NCI-H1105 treated with DMSO at 0.1 percent for 48 hours (cell line): ENCODE data around the gene GLT6D1.
"Not testable (repeated sequence)": the region's sequence is repeated elsewhere in the genome, so short reads cannot be mapped to it uniquely, and the experiment has no call there.

Experiments used
- DNase-seq: peaks from one replicate; lab custom pipeline; 2025; lab: John Stamatoyannopoulos, UW

The GLT6D1 gene, protein sequence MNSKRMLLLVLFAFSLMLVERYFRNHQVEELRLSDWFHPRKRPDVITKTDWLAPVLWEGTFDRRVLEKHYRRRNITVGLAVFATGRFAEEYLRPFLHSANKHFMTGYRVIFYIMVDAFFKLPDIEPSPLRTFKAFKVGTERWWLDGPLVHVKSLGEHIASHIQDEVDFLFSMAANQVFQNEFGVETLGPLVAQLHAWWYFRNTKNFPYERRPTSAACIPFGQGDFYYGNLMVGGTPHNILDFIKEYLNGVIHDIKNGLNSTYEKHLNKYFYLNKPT

DNA sequence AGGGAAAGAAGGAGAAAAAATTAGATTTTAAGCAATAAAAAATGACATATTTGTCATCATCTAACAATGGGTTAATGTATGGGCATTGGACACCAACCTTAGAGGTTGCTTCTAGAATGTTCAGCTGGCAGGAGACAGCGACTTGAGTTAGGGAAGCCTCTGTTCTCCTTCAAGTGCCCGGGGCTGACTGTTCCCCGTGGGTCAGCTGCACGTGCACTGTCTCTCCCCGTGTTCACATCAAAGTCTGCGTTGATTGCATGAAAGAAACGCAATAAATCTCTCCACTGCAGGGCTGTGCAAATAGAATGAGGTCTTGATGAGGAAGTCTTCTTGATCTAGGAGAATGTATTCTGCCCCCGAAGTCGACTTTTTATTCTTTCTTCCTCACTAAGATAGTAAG is at the start of gene GLT6D1:
TSS of gene GLT6D1 (minus strand) at position 345 of the 400 bp plus-strand sequence. CDS start 353 bp downstream, outside the sequence.
- DNase-seq, result no peak

DNA sequence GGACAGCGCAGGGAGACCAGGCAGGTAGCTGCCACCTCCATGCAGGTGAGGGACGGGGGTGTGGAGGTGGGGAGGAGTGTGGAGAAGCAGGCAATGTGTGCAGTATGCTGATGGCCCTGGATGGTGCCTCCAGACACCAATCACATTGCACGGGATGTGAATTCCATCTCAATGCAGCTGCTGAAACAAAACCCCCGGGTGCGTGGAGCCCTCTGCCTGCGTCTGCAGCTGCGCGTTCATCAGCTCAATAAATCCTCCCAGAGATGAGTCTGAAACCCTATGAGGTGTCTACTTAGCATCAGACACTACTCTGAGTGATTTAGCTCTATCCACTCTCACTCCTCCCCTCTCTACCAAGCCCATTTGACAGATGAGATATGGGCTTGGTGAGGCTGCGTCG is 49.7 kb upstream of the GLT6D1 start:
- DNase-seq, result no peak

DNA sequence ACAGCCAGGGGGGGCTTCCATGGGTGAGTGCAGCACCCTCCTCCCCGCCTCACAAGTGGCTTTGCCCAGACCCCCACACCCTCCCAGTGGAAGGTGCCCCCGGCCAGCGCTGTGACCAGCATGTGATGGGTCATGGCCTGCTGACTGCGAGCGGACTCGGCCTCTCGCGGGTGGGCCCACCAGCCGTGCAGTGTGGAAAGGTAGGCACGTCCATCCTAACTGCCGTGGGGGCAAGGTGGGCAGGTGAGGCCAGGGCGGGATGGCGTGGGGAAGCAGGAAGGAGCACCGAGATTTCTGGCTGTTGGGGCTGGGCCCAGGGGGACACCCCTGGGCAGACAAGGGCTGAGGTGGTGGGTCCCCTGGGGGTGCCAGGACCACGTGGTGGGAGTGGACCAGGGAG is 47.9 kb upstream of the GLT6D1 start:
- no peak for DNase-seq

DNA sequence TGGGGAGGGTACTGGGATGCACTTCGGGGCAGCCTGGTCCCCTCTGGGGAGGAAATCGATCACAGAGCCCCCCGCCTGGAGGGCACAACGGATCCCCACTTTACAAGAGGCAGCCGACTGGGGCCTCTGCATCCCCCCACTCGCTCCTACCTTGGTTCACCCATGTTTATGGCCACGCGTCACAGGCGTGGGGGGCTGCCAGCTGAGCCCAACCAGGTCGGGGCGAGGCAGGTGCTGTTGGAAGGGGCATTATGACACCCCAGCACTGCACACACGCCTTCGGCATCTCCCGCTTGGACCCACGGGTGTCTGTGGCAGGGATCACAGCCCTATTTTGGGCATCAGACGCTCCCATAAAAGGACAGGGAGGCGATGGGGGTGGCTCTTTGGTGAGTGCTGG is 45.4 kb upstream of the GLT6D1 start:
- no peak for DNase-seq

DNA sequence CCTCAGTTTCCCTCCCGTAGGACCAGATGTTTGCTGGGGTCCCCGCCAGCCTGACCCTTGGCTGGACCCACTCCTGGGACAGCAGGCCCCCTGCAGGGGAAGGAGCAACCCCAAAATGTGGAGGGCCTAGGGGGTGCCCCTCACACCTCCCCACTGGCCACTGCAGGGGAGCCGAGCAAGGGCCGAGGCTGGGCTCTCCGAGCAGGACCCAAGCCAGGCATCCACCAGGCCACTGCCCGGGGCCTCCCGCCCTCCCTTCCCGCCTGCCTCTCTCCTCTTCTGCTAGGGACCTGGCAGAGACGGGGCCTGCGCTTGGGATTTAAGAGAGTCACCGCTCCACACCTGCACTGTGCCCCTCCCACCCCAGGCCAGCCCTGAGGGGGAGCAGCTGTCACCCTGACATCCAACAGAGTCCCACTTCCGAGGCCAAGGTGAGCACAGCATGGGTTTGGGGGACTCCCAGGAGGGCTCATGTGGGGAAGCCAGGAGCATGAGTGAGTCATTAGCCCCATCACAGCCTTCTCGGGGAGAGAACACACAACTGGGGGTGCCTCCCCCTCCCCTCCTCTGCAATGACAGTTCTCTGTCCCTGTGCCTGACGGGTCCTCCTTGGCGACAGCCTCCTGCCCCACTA is 44.2 kb upstream of the GLT6D1 start:
- no peak for DNase-seq

DNA sequence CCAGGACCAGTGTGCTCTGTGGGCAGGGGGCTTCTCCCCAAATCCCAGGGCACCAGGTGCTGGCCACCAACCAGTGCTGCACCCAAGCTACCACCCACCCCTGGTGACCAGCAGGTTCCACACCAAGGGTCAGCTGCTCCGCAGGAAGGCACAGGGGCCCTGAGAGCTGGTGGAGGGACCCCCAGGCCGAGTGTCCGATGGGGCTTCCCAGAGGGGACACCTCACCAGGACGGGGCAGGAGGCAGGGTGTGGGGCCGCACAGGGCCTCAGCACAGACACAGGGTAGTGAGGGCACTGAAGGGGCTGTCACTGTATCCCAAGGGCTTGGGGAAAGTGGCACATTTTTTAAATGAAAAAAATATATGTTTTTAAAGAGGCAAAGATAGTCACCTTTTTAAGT is 41.8 kb upstream of the GLT6D1 start:
- no peak for DNase-seq

DNA sequence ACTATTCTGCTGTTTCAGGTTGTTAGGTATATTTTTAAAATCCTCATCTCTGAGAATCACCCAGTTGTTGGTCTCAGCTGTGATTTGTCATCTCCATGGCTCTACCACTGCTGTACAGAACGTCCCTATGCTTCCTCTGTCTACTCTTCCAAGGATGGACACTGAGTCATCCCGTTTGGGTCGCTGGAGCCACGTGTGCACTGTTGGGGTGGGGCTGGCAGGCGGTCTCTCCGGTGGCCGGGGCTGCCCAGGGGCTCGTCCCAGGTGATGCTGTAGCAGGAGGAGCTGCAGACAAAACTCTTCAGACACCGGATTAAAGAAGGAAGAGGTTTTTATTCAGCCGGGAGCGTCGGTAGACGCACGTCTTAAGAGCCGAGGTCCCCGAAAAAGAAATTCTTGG is 40.7 kb upstream of the GLT6D1 start:
- DNase-seq, result no peak

DNA sequence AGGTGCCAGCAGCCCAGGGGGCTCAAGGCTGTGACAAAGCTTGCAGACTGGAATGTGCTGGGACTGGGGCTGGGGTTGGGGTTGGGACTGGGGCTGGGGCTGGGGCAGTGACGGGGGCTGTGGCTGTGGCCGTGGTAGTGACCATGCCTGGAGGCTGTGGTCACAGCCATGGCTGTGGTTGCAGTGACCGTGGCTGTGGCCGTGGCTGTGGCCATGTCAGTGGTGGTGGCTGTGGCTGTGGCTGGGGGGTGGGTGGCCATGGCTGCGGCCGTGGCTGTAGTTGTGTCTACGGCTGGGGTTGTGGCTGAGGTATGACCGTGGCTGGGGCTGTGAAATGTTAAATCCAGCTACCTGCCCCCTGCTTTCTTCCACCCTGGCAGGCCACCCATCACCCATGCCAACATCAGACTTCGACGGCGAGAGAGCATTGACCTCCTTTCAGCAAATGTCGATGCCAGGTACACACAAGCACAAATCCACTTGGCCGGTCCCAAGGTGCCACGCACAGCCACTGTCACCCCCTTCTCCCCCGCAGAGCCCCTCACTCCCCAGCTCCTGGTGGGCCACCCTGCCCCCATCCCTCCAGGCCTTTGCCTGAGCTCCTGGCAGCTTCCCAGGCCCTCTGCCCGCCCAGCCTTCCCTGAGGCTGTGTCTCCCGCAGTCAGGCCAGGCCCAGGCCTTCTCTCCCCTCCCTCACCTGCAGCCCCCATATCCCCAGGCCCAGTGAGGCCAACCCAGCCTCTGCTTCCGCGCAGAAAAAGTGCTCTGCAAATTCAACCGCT is 39.1 kb upstream of the GLT6D1 start:
- DNase-seq, result no peak

DNA sequence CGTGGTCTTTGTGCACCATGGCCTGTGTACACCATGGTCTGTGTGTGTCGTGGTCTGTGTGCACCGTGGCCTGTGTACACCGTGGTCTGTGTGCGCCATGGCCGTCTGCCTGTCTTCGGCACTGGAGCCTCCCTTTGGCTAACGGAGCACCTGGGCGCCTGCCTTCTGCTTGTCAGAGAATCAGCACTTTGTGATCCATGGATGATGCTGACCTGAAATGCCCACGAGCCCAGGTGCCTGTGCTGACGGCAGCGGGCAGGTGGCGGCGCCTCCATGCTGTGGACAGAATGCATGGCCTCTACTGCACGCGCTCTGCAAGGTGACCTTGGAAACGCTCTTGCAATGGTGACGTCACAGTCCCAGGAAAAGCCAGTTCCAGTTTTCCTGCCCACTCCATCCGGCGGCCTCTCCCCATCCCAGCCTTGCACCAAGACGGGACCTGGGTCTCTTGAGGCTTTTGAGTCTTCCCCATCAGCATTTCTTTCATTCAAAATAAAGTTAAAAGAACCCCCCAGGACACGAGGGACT is 38.4 kb upstream of the GLT6D1 start:
- no peak for DNase-seq

DNA sequence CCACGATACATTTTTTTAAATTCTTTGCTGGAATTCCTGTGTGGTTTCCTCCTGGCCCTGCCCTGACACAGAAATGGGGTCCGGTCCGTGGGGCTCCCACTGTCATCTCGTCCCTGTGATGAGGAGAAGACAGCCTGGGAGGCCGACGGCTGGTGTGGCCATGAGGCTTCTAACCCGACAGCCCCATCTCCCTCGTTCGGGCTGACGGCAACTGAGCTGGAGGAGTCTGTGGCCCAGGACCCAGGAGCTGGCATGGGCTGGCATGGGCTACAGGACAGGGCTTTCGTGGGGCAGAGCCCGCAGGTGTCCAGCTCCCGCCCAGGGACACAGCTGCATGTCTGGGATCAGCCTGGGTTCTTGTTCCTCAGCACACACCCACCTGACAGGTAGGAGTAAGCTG is 37.6 kb upstream of the GLT6D1 start:
- DNase-seq, result no peak

DNA sequence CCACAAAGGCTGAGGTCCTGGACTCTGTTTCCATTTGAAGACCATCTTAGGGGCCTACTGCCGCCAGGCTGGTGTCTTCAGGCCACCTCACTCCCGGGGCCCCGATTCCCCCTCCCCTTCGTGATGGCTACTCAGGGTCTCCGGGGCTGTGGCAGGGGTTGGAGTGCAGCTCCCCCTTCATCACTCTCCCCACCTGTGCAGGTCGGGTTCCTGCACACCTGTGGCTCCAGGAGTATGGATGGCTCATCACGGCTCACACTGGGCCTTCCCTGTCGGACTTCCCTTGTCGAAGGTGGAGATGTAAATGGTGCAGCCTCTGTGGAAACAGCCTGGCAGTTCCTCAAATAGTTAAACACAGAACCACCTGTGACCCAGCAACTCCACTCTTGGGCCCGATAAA is 35.6 kb upstream of the GLT6D1 start:
- DNase-seq, result no peak

DNA sequence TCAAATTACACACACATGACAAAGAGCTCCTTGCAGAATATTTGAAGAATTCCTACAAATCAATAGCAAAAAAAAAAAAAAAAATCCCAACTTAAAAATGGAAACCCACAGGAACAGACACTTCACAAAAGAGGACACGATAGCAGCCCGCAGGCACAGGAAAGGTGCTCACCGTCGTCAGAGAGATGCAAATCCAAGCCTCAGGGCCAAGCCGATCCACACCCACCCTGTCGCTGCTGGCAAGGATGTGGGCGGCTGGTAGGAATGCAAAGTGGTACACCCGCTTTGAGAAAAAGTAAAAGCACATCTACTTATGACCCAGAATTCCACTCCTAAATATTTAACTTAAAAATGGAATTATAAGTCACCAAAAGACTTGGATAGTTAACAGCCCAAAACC is 34.6 kb upstream of the GLT6D1 start:
- no peak for DNase-seq

DNA sequence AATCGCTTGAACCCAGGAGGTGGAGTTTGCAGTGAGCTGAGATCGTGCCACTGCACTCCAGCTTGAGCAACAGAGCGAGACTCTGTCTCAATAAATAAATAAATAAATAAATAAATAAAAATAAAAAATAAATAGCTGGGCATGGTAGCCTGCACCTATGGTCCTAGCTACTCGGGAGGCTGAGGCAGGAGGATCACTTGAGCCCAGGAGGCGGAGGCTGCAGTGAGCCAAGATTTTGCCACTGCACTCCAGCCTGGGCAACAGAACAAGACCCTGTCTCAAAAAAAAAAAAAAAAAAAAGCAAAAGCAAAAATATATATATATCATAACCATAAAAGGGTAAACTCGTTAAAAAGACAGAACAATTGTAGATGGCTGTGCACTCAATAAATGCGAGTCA is 33.4 kb upstream of the GLT6D1 start:
- not testable (repeated sequence) for DNase-seq

DNA sequence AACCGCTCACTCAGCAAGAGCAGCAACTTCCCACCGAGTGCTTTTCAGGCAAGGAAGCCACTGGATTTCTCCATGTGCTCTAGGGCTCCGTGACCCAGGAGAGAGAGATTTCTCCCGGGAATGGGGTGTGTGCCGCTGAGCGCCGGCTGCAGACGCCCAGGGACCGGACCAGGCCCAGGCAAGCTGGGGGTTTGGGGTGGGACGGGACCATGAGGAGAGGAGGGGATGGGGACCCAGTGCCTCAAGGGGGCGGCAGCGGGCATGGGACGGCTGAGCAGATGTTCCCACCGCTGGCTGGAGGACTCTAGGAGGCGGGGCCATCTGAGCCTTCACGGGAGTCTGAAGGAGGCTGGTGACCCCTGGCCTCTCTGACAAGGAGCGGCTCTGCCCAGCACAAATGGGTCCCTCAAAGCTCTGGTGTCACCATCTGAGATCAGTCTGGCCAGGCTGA is 32.3 kb upstream of the GLT6D1 start:
- no peak for DNase-seq

DNA sequence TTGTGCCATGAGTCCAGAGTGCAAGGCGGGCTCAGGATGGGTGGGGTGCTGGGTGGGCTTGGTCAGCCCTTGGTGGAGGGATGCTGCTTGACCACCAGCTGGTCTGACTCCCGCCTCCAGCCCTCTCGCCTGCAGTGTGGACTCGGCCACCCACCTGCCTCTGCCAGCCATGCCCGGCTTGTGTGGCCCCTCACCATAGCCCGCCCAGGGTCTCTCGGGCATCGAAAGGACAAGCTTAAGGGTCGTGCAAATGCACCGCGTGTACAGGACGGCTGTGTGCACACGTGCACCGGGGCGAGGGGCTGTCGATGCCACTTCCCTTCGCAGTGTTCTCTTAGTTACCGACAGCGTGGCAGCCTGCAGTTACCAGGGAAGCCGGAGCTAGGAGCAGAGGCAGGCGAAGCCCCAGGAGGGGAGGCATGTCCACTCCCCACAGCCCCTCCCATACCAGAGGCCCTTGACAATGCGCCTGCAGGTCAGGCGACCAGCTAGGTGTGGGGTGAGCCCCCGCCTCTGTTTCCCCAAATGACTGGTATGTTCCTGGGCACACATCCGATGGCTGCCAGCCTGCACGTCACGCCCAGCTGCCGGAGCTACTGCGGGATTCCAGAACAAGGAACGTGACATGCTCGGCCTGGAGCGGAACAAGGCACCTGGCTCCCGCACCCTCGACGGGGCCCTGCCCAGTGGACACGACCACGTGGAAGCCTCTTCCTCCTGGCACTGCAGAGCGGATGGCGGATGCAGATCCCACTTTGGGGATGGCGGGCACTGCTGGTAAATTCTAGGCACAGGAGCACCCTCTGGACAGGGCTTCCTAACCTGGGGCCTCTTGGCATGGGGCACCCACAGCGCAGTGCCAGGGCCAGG is 31.6 kb upstream of the GLT6D1 start:
- DNase-seq, result no peak

DNA sequence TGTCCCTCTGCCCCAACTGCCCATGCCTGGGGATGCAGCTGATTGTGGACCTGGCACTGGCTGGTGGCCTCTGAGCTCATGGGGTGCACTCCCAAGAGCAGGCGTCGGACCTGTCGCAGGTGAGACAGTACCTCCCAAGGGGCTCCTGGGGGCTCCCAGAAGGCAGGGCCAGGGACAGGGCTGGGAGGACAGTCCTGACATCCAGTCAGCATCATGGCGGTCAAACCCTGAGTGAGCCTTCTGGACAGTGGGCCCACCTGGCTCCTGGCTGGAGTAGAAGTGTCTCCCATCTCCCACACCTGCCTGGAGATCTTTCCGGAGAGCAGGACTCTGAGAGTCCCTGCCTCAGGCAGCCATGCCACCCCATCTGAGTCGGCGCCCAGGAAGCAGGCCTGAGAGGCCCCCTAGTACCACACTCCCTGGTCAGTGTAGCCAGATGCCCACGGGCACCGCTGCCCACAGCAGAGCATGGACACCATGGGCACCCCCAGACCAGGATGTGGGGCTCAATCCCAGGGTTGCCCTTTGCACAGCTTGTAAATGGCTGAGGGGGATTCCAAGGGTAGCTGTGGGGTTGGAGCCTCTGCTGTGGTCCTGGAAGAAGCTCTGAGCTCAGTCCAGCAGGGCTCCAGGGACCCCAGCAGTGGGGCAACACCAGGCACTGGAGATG is 30.4 kb upstream of the GLT6D1 start:
- no peak for DNase-seq

DNA sequence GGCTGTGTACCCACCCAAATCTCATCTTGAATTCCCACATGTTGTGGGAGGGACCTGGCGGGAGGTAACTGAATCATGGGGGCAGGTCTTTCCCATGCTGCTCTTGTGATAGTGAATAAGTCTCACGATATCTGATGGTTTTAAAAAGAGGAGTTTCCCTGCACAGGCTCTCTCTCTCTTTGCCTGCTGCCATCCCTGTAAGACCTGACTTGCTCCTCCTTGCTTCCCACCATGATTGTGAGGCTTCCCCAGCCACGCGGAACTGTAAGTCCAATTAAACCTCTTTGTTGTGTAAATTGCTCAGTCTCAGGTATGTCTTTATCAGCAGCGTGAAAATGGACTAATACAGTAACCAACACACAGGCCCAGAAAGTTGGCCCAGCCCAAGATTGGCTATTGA is 29.7 kb upstream of the GLT6D1 start:
- not testable (repeated sequence) for DNase-seq

DNA sequence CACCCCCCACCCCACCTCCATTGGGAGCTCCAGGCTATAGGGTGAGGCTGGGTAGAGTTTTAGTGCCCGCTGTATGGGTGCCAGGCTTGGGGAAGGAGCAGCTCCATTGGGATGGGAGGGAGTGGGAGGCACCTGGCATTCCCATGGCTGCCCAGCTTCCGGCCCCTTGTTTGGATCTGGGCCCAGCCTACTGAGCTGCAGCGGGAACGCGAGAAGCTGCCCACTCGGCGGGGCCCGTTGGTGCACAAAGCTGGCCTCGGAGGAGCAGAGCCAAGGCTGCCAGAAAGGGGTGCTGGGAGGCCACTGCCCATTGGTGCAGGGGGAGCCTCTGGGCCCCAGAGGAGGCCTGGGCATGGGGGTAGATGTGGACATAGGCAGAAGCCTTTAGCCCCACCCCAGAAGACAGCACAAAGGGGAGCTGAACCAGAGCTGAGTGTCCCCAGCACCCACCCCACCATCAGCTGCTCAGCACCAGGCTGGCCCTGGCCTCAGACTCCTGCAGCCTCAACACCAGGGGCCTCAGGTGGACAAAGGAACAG is 28.2 kb upstream of the GLT6D1 start:
- no peak for DNase-seq

DNA sequence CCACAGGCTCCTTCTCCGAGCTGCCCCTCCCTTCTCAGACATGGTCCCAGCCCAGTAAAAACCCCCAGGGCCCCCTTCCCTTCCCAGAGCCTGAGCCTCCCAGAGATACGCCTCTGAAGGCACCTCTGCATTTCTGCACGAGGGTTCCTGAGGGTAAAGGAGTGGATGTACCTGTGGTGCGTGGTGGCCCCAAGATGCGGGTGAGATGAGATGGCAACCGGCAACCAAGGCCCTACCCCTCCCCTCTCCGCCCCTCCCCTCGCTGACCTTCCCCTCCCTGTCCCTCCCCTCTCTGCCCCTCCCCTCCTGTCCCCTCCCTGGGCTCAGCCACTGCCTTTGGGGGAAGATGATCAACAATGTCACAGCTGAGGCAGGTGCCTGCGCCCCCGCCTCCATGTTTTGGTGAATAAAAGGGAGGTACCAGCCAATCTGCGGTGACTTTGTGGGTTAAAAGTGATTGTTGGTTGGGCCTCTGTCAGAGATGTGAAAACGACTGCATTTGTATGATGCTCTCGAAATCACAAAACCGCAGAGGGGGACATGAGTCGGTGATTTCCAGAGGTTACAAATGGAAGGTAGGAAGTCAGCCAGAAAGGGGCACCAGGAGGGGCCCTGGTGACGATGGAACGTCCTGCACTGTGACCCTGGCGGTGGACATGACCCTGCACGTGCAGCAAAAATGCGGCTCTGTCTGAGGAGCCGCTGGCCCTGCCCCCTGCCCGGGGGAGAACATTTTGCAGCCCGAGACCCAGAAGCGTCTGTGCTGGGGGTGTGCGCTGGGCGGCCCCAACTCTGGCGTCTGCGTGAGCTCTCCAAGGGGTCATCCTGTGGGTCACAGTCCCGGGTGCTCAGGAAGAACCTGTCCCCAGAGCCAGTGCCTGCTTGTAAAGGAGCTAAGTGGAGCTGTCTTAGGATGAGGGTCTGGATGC is 27.5 kb upstream of the GLT6D1 start:
- DNase-seq, result no peak

DNA sequence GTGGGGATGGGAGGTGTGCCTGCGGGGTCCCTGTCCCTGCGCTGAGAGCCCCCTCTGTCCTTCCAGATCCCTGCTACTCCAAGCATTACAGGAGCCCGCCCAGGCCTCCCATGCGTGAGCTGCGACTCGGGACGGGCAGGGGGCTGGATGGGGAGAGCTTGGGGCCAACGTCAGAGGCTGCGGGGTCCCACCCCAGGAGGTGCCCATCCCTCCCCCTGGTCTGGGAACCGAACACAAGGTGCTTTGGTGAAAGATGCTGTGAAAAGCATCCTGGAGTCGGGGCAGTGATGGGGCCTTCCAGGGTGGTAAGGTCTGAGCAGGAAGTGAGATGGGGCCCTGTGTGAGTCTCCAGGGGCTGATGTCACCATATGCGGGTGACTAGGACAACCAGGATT is 26.5 kb upstream of the GLT6D1 start:
- no peak for DNase-seq
